Measurements from ENCODE around the gene DOC2B. TPM values are rescaled to one million over a fixed set of nuclear protein-coding genes. Genes with fewer than 3 reads are reported as not detected.

The DOC2B gene
- total RNA-seq, 1 experiment from 2014 or later, result 1.5 TPM

- POLR2A ChIA-PET, result no interaction called here
- CTCF ChIA-PET, result no interaction called here
Measured at GRCh38 chr17:229709-230394, 48.4 kb upstream of the DOC2B start.

GRCh38 chr17:228951-229708, 47.7 kb upstream of the DOC2B start:
- intact Hi-C loops (cut with micrococcal nuclease; ENCODE audit: unreplicated experiment), result no loop called here

More at GRCh38 chr17:229709-230394, 48.4 kb upstream of the DOC2B start:
- Histone ChIP-seq H3K9me3 (ENCODE audit: control insufficient read depth, insufficient read depth, low read depth, low read length) (no peaks in the 10 kb centered on the region), H3K27ac (ENCODE audit: low read length) (no peak overlapping the region), H3K4me1 (ENCODE audit: control insufficient read depth, insufficient read depth, low read length) (no peaks in the 10 kb centered on the region), H3K4me3 (ENCODE audit: low read depth in 2 of 2, low read length in 2 of 2) (no peak overlapping the region), H3K36me3 (ENCODE audit: control insufficient read depth, insufficient read depth, low read length) (no peaks in the 10 kb centered on the region), H3K27me3 (ENCODE audit: control insufficient read depth, insufficient read depth, low read length) (no peaks in the 10 kb centered on the region)
- BruUV-seq (replicated peaks), result no TSS peak
- no peak for ATAC-seq
- intact Hi-C loops (cut with micrococcal nuclease; ENCODE audit: unreplicated experiment) (no loop called here), in situ Hi-C loops (cut with HindIII; ENCODE audit: low pct_unique_long_range_greater_than_20kb, low sequenced_read_pairs) (no loop called here)
- TF ChIP-seq TCF7L2 (IDR thresholded peaks at IDR 0.05; ENCODE audit: low read depth, low read length) (no peak), POLR2AphosphoS5 (IDR thresholded peaks at IDR 0.05; ENCODE audit: low read depth, low read length) (no peak), REST (IDR thresholded peaks at IDR 0.05; ENCODE audit: insufficient read depth in 1 of 2, low read depth in 2 of 2, low read length in 1 of 2) (no peak), SIN3A (IDR thresholded peaks at IDR 0.05; ENCODE audit: borderline replicate concordance, insufficient read depth, low read depth, low read length) (no peak), CTCF (IDR thresholded peaks at IDR 0.05) (no peak)
- no peak for DNase-seq (ENCODE audit: low read depth, low spot score)

More at GRCh38 chr17:228951-229708, 47.7 kb upstream of the DOC2B start:
- no peaks in the 10 kb centered on the region for H3K4me1 ChIP-seq (ENCODE audit: control insufficient read depth, insufficient read depth, low read length)
- POLR2A ChIA-PET, result no interaction called here
- CTCF ChIA-PET, result no interaction called here
- in situ Hi-C loops (cut with HindIII; ENCODE audit: low pct_unique_long_range_greater_than_20kb, low sequenced_read_pairs), result no loop called here
- H3K36me3 ChIP-seq (ENCODE audit: control insufficient read depth, insufficient read depth, low read length), result no peaks in the 10 kb centered on the region
- BruUV-seq (replicated peaks), result no TSS peak
- no peak overlapping the region for H3K27ac ChIP-seq (ENCODE audit: low read length)
- ATAC-seq, result no peak
- H3K4me3 ChIP-seq (ENCODE audit: low read depth in 2 of 2, low read length in 2 of 2), result no peak overlapping the region
- DNase-seq (ENCODE audit: low read depth, low spot score), result no peak
- TF ChIP-seq TCF7L2 (IDR thresholded peaks at IDR 0.05; ENCODE audit: low read depth, low read length) (no peak), CTCF (IDR thresholded peaks at IDR 0.05) (no peak)
- H3K9me3 ChIP-seq (ENCODE audit: control insufficient read depth, insufficient read depth, low read depth, low read length), result no peaks in the 10 kb centered on the region
- no peaks in the 10 kb centered on the region for H3K27me3 ChIP-seq (ENCODE audit: control insufficient read depth, insufficient read depth, low read length)
